A673 (cell line): ENCODE data around the gene ELAPOR1. TPM values are rescaled to one million over a fixed set of nuclear protein-coding genes. Genes with fewer than 3 reads are reported as not detected.
A peak's percentile ranks its signal among the peaks of the same experiment; 100 is the strongest.

Source experiments
- BruUV-seq: library from RNA; stranded (reverse); fragments of 400-500 nt; replicated peaks from 2 replicates; lab custom pipeline; 2021; lab: Mats Ljungman, UMichigan
- CTCF ChIA-PET: fragments of 300-600 bp; sonication (Branson Sonifier 250); formaldehyde crosslinking; loops from one replicate; lab custom pipeline; 2022; ENCODE audit warnings: antibody characterized with exemption; lab: Charles Lee
- POLR2A ChIA-PET: fragments of 300-600 bp; sonication (Branson Sonifier 250); formaldehyde crosslinking; loops from one replicate; lab custom pipeline; 2022; ENCODE audit warnings: antibody characterized with exemption; ENCODE audit not compliant: low non-redundant PET; lab: Charles Lee
- DNase-seq: peaks from one replicate; pipeline ENCODE4 v3.0.0-alpha.2; 2015; ENCODE audit warnings: low spot score
- H3K27ac ChIP-seq: fragments of 200-600 bp; sonication (generic); 2 replicates; pipeline ENCODE4 v1.5.1; 2016; ENCODE audit warnings: mixed run types, low read depth, mild to moderate bottlenecking, mixed read lengths, antibody characterized with exemption, low read length; ENCODE audit not compliant: poor library complexity, severe bottlenecking
- H3K27me3 ChIP-seq: fragments of 200-600 bp; sonication (generic); replicated peaks from 2 replicates; pipeline ENCODE4 v1.6.1; 2017; ENCODE audit warnings: mixed run types, low read depth, mild to moderate bottlenecking, mixed read lengths, antibody characterized with exemption, low read length; ENCODE audit not compliant: insufficient read depth, poor library complexity
- H3K36me3 ChIP-seq: fragments of 200-600 bp; sonication (generic); 2 replicates; pipeline ENCODE4 v1.6.1; 2016; ENCODE audit warnings: mixed run types, mild to moderate bottlenecking, mixed read lengths, antibody characterized with exemption, low read length; ENCODE audit not compliant: insufficient read depth, poor library complexity, severe bottlenecking
- H3K4me1 ChIP-seq: fragments of 200-600 bp; sonication (generic); 2 replicates; pipeline ENCODE4 v1.6.1; 2017; ENCODE audit warnings: mixed run types, mild to moderate bottlenecking, mixed read lengths, antibody characterized with exemption, low read length; ENCODE audit not compliant: insufficient read depth, poor library complexity, severe bottlenecking
- H3K4me3 ChIP-seq: fragments of 200-600 bp; sonication (generic); 2 replicates; pipeline ENCODE4 v1.5.1; 2016; ENCODE audit warnings: low read depth, mixed run types, mild to moderate bottlenecking, mixed read lengths, low read length; ENCODE audit not compliant: poor library complexity, severe bottlenecking
- H3K9me3 ChIP-seq: fragments of 200-600 bp; sonication (generic); 2 replicates; pipeline ENCODE4 v1.6.1; 2016; ENCODE audit warnings: mixed run types, low read depth, mild to moderate bottlenecking, mixed read lengths, antibody characterized with exemption, low read length; ENCODE audit not compliant: poor library complexity, severe bottlenecking
- EZH2 ChIP-seq: fragments of 200-600 bp; sonication (generic); IDR thresholded peaks from 2 replicates; pipeline ENCODE4 v1.6.1; 2017; ENCODE audit warnings: borderline replicate concordance, low read depth, mild to moderate bottlenecking, mixed read lengths, antibody characterized with exemption, low read length; ENCODE audit not compliant: poor library complexity, severe bottlenecking
- intact Hi-C: fragments of 100-400 bp; cut with micrococcal nuclease; formaldehyde crosslinking; loops from one replicate; pipeline ENCODE4 v1.10.0; 2022; ENCODE audit not compliant: unreplicated experiment
- total RNA-seq: library from RNA; stranded (reverse); gene quantifications from 2 replicates; pipeline ENCODE4 v1.2.3, GENCODE V29; 2021
- TF ChIP-seq, protein P1 (sequence below): fragments of 300-800, 200-600 bp; sonication (generic); conservative IDR thresholded peaks from 2 replicates; pipeline ENCODE4 v1.5.1; 2017; ENCODE audit warnings: low read depth, mild to moderate bottlenecking, antibody characterized with exemption, low read length, moderate library complexity, mixed read lengths

The ELAPOR1 gene
- total RNA-seq, 1 experiment from 2014 or later: 0.24 TPM

DNA sequence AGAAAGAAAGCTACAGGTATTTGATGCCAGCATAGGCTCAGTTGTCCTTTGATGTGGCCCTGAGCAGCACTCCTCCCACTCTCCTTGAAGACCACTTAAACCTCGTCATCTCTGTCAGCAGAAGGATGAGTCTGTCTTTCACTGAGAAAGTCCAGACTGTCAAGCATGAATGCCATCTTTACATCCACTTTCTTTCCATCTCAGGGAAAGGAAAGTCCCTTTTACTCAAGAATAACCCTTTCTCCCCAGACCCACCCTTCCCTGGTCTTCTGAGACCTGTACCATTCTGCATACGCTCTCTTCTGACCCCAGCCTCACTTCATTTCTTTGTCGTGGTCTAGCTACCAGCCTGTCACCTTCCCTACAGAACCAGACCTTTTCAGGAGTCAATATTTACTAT is 4.0 kb upstream of the ELAPOR1 start:
- peaks cover 19% of the 10 kb centered on the region for H3K4me1 ChIP-seq
- no peaks in the 10 kb centered on the region for H3K36me3 ChIP-seq
- intact Hi-C loops: loop anchor here (5.0 to 10.0 kb wide), 2 partner anchors 145 to 283 kb away; partner anchors contain the start of gene CLCC1
- ChIA-PET CTCF (interaction anchor here (0.6 to 0.7 kb wide), 2 partner anchors 289 to 418 kb away, joined by 3 to 5 read pairs; no protein-coding TSS in a partner anchor), POLR2A (no interaction called here)
- no peak overlapping the region for H3K27ac ChIP-seq
- no peak overlapping the region for H3K4me3 ChIP-seq
- no peaks in the 10 kb centered on the region for H3K9me3 ChIP-seq
- TF ChIP-seq EZH2: no peak
- TF ChIP-seq, protein P1, sequence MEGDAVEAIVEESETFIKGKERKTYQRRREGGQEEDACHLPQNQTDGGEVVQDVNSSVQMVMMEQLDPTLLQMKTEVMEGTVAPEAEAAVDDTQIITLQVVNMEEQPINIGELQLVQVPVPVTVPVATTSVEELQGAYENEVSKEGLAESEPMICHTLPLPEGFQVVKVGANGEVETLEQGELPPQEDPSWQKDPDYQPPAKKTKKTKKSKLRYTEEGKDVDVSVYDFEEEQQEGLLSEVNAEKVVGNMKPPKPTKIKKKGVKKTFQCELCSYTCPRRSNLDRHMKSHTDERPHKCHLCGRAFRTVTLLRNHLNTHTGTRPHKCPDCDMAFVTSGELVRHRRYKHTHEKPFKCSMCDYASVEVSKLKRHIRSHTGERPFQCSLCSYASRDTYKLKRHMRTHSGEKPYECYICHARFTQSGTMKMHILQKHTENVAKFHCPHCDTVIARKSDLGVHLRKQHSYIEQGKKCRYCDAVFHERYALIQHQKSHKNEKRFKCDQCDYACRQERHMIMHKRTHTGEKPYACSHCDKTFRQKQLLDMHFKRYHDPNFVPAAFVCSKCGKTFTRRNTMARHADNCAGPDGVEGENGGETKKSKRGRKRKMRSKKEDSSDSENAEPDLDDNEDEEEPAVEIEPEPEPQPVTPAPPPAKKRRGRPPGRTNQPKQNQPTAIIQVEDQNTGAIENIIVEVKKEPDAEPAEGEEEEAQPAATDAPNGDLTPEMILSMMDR: no peak
- no peak for DNase-seq
- BruUV-seq: no TSS peak
- H3K27me3 ChIP-seq: peaks cover 22% of the 10 kb centered on the region

DNA sequence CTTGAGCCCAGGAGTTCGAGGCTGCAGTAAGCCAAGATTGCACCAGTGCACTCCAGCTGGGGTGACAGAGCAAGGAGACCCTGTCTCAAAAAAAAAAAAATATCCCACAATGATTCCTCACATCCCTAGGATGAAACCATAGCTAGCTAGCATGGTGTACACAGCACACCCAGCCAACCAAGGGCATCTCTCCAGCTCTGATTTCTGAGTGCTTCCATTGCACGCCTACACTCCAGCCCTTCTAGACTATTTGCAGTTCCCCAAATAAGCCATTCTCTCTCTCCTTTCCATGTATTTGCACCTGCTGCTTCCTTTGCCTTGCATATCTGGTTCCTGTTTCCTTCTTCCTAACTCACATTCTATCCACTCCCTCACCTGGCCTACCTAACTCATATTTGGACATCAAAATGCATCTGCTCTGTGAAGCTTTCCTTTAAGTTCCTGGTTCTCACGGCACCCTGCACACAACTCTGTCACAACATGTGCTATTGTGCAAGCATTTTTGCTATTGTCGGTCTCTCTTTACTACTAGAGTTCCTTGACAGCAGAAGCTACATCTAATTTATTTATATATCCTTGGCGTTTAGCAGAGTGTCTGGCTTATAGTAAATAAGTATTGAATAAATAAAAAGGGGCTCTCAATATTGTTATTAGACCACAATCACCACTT is 2.4 kb upstream of the ELAPOR1 start:
- no peak for TF ChIP-seq EZH2
- TF ChIP-seq, protein P1: no peak
- H3K27me3 ChIP-seq: peaks cover 37% of the 10 kb centered on the region
- POLR2A ChIA-PET: no interaction called here
- BruUV-seq: no TSS peak
- peaks cover 19% of the 10 kb centered on the region for H3K4me1 ChIP-seq
- intact Hi-C loops: loop anchor here (5.0 kb wide), 1 partner anchor 284 kb away; no protein-coding TSS in a partner anchor
- H3K27ac ChIP-seq: no peak overlapping the region
- H3K4me3 ChIP-seq: no peak overlapping the region
- no peaks in the 10 kb centered on the region for H3K9me3 ChIP-seq
- CTCF ChIA-PET: interaction anchor here (1.2 kb wide), 1 partner anchor 11 kb away, joined by 6 read pairs; no protein-coding TSS in a partner anchor
- H3K36me3 ChIP-seq: no peaks in the 10 kb centered on the region
- DNase-seq: no peak

DNA sequence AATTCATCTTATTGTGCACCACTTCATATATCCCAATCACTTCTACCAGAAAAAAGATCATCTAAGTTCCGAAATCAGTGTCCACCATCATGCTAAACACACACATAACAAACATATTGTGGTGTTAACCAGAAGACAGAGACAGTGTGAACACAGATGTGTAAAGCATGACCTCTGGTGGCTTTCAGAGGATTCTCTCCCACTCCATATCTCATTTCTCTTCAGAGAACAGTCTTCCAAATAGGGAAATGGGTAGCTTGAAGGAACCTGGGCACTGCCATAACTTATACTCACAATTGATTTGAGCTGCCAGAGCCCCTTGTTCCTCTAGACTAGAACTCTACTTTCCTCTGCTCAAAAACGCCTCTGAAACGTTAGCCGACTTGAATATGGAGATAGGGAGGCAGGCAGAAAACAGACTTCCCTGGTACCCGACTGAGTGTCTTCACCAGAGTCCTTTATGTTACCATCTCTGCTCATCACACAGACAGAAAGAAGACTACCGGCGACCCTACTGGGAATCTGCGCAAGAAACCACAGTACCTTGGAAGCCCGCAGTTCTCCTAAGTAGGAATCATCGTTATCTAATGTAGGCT is 1.8 kb upstream of the ELAPOR1 start:
- peak; percentile 45 for DNase-seq
- no TSS peak for BruUV-seq

More for the DNA sequence above, 1.8 kb upstream of the ELAPOR1 start:
- H3K9me3 ChIP-seq: no peaks in the 10 kb centered on the region
- peaks cover 19% of the 10 kb centered on the region for H3K4me1 ChIP-seq
- TF ChIP-seq EZH2: no peak
- TF ChIP-seq, protein P1: 0 out of 2 replicates have a peak, but pooled peaks have one; percentile 10
- POLR2A ChIA-PET: no interaction called here
- H3K27me3 ChIP-seq: peaks cover 37% of the 10 kb centered on the region
- H3K4me3 ChIP-seq: peak overlapping the region; percentile 35
- CTCF ChIA-PET: no interaction called here
- no peaks in the 10 kb centered on the region for H3K36me3 ChIP-seq
- no peak overlapping the region for H3K27ac ChIP-seq
- intact Hi-C loops: loop anchor here (5.0 kb wide), 1 partner anchor 285 kb away; no protein-coding TSS in a partner anchor
